MV-4-11 (cell line): ENCODE measurements around the gene ASPM.
A peak's percentile ranks its signal among the peaks of the same experiment; 100 is the strongest.
"Not testable (repeated sequence)": the region's sequence is repeated elsewhere in the genome, so short reads cannot be mapped to it uniquely, and the experiment has no call there.

ENCODE experiments used
- DNase-seq: peaks from one replicate; lab custom pipeline; 2025; lab: John Stamatoyannopoulos, UW

ASPM gene

DNA sequence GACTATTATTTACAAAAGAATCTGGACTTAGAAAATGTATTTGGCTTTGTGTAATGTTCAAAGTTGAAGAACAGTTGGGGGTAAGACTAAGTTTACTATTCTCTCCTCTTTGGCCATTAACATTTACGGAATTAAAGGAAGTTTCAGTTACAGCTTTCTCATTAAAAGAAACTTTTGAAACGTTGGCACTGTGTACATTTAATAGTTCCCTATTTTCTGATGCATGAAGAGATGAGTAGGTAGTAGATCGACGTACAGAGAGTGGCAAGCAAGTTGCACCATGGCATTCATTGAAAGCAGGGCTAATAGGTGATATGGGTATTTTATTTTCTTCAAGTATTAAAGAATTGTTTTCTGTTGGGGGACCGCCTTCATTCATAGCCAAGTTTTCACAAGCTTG, 3.2 kb downstream of the ASPM start:
- no peak for DNase-seq

GRCh38 chr1:197141575-197141974, 4.9 kb downstream of the ASPM start:
- DNase-seq = no peak

DNA sequence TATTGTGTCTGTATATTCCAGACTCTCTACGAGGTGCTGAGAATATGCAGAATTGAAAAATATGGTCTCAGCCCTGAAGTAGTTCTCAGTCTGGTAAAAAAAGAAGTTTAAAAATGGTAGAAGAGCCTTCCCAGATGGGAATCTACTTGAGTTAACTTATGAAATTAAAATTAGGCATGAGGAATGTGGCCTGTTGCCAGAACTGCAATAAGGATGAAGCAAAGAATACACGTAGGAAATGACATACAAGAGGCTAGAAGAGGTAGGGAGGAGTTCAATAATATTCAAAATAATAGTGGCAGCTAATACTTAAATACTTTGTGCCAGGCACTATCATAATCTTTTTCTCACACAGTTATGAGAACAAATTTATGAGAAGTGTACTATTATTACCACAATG, 6.3 kb downstream of the ASPM start:
- DNase-seq = no peak

- no peak for DNase-seq
These were observed 7.3 kb downstream of the ASPM start for GRCh38 chr1:197139169-197139568.

DNA sequence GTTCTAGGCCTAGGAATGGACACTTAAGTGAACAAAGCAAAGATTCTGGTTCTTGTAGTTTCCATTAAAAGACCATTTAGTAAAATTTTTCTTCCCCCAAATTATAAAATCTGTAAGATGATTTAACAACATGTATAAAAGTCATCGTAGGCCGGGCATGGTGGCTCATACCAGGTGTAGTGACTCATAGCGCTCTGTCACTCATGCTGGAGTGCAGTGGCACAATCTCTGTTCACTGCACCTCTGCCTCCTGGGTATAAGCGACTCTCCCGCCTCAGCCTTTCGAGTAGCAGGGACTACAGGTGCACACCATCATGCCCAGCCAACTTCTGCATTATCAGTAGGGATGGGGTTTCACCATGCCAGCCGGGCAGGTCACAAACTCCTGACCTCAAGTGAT, 9.1 kb downstream of the ASPM start:
- no peak for DNase-seq

- no peak for DNase-seq
These were observed 15.7 kb downstream of the ASPM start for GRCh38 chr1:197130677-197131304.

GRCh38 chr1:197129698-197130097, 16.8 kb downstream of the ASPM start:
- DNase-seq = no peak

- DNase-seq = no peak
These were observed 19.1 kb downstream of the ASPM start for GRCh38 chr1:197127246-197127912.

GRCh38 chr1:197126691-197127090, 19.8 kb downstream of the ASPM start:
- DNase-seq = no peak

- no peak for DNase-seq
These were observed 22.1 kb downstream of the ASPM start for GRCh38 chr1:197124376-197124775.

DNA sequence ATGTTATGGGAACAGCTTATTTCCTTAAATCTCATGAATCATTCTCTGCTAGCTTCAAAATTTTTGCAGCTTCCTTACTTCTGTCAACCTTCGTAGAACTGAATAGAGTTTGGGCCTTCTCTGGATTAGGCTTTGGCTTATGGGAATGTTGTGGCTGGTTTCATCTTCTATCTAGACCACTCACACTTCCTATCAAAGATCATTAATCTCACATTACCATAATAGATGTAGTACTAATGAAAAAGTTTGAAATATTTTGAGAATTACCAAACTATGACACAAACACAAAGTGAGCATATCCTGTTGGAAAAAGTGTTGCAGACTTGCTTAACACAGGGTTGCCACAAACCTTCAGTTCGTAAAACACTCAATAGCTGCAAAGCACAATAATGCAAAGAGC, 30.3 kb downstream of the ASPM start:
- DNase-seq = no peak

DNA sequence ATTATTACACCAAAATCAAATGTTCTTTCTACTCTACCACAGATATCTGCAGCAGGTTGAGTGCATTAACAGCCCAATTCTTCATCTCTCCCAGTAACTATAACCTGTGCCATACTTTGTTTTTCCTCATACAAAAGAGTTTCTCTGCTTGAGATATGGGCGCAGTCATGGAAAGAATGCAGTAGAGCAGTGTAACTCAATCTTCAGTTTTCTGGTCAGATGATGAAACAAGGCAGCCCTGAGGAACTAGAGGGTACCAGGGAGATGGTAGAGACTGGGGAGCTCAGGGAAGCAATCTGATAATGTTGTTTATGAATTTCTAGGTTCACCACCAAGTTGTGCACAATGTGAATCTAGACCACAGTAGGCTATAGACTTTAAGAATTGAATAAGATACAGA, 39.6 kb downstream of the ASPM start:
- no peak for DNase-seq

- DNase-seq = no peak
These were observed 43.2 kb downstream of the ASPM start for GRCh38 chr1:197103300-197103699.

DNA sequence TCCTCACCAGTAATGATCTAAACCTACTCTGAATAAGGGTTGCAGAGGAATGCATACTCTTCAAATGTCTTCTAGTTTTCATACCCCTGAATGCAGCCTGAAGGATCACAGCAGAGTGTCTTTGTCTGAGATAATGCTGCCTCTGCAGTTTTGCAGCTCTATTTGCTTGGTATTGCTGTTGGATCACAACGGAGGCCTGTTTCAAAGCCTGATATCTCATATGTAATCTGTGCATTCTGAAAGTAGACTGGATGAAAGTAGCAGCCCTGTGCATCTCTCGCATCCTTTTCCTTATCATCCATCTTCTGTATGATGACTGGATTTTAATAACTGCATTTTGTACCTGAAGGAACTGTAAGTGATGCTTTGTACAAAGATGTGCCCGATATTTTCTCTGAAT, 44.5 kb downstream of the ASPM start:
- DNase-seq = no peak

DNA sequence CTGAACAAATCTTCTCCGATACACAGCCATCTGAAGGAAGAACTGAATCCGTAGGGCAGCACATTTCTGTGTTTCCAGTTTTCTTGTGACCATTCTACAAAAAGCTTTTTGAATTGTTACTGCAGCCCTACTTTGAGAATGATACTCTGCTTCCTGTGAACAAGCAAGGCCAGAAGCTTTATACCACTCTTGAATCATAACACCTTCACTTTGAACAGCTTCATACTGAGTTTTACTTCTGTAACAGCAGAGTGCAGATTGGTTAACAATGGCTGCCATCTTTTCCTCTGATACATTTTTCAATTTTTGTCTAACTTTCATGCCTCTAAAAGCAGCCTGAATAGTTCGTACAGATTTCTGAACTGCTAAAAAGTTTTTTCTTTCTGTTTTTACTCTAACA, 45.8 kb downstream of the ASPM start:
- DNase-seq = no peak

- no peak for DNase-seq
These were observed 47.0 kb downstream of the ASPM start for GRCh38 chr1:197099444-197099843.

- DNase-seq = not testable (repeated sequence)
These were observed 49.5 kb downstream of the ASPM start for GRCh38 chr1:197096971-197097370.

GRCh38 chr1:197096137-197096536, 50.3 kb downstream of the ASPM start:
- DNase-seq = no peak

GRCh38 chr1:197093226-197093885, 53.1 kb downstream of the ASPM start:
- DNase-seq = peak; percentile 17

GRCh38 chr1:197092491-197093023, 53.9 kb downstream of the ASPM start:
- no peak for DNase-seq

- no peak for DNase-seq
These were observed 63.0 kb downstream of the ASPM start for GRCh38 chr1:197083474-197083873.

GRCh38 chr1:197081117-197081753, 65.2 kb downstream of the ASPM start:
- no peak for DNase-seq

GRCh38 chr1:197080323-197080722, 66.1 kb downstream of the ASPM start:
- no peak for DNase-seq
